Measurements from ENCODE around the gene AK1. TPM values are rescaled to one million over a fixed set of nuclear protein-coding genes. Genes with fewer than 3 reads are reported as not detected.
"Not testable (repeated sequence)": the region's sequence is repeated elsewhere in the genome, so short reads cannot be mapped to it uniquely, and the experiment has no call there.

Gene AK1
- polyA plus RNA-seq, 1 experiment = 102 TPM

DNA sequence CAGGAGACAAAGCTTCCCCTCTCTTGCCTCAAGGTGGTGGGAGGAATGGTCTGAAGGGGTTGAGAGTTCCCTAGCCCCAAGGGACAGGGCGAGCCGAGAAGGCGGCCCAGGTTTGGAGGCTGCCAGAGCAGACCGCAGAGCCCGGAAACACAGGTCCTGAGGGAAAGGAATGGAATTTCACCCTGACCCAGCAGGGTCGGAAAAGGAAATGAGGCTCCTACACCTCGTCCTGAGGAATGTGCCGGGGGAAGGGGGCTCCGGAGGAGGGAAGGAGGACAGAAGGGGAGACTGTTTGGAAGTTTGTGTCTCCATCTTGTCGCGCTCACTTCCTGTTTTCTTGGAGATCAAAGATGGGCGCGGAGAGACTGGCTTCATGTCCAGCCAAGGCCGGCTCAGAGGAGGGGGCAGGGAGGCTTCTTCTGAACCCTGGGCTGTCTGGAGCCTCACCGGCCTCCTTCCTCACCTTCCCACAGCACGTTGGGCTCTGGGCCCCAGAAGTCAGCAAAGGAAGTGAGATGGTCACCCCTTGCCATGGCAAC, 32.6 kb downstream of the AK1 start:
- TF ChIP-seq, protein P1, sequence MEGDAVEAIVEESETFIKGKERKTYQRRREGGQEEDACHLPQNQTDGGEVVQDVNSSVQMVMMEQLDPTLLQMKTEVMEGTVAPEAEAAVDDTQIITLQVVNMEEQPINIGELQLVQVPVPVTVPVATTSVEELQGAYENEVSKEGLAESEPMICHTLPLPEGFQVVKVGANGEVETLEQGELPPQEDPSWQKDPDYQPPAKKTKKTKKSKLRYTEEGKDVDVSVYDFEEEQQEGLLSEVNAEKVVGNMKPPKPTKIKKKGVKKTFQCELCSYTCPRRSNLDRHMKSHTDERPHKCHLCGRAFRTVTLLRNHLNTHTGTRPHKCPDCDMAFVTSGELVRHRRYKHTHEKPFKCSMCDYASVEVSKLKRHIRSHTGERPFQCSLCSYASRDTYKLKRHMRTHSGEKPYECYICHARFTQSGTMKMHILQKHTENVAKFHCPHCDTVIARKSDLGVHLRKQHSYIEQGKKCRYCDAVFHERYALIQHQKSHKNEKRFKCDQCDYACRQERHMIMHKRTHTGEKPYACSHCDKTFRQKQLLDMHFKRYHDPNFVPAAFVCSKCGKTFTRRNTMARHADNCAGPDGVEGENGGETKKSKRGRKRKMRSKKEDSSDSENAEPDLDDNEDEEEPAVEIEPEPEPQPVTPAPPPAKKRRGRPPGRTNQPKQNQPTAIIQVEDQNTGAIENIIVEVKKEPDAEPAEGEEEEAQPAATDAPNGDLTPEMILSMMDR (IDR thresholded peaks at IDR 0.05; ENCODE audit: insufficient read depth, low read depth, low read length) = no peak
- Histone ChIP-seq H3K36me3 (ENCODE audit: control insufficient read depth, insufficient read depth, low read length) (peaks cover 8% of the 10 kb centered on the region), H3K4me3 (ENCODE audit: low read depth, low read length) (no peak overlapping the region), H3K27me3 (ENCODE audit: control insufficient read depth, insufficient read depth, low read length) (no peaks in the 10 kb centered on the region)
- no peak for DNase-seq (ENCODE audit: low read depth)
- POLR2A ChIA-PET = no interaction called here
- CTCF ChIA-PET = interaction anchor here (1.1 to 1.2 kb wide), 4 partner anchors 9 to 32 kb away, joined by 3 read pairs; partner anchors contain the start of gene ENG

DNA sequence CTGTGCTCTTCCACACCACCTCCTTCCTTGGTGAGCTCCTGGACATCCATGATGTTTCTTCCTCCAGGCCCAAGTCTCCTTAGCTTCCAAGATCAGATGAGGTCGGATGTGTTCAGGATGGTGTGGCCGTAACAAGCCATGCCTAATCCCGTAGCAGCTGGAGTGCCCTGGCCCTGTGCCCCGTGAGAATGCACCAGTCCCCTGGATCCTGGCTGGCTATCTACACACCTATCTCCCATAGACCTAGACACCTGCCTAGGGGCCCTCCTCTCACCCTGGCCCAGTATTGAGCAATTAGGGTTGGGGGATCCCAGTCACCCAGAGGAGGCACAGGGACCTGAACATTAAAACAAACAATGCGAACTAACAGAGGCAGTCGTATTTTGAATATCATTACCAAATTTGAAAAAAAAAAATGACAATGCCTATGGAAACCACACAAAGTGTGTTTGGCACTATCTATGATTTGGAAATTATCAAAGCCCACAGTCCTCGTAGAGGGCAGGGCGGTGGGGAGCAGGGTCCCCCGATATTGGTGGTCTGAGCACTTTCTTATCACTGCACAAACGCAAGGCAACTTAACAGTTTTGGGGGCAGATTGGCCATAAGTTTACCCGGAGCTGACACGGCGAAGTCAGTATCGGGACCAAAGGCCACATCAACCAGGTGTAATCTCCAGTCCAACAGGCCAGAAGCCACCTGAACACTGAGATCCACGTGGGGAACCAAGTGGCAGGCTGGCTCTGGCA, 36.2 kb downstream of the AK1 start:
- TF ChIP-seq, protein P1 (IDR thresholded peaks at IDR 0.05; ENCODE audit: insufficient read depth, low read depth, low read length) = no peak
- no peaks in the 10 kb centered on the region for H3K27me3 ChIP-seq (ENCODE audit: control insufficient read depth, insufficient read depth, low read length)
- no peak overlapping the region for H3K4me3 ChIP-seq (ENCODE audit: low read depth, low read length)
- no peak for DNase-seq (ENCODE audit: low read depth)
- H3K36me3 ChIP-seq (ENCODE audit: control insufficient read depth, insufficient read depth, low read length) = peaks cover 6% of the 10 kb centered on the region
- ChIA-PET POLR2A (no interaction called here), CTCF (interaction anchor here (1.5 kb wide), 1 partner anchor 100 kb away, joined by 4 read pairs; no protein-coding TSS in a partner anchor)

DNA sequence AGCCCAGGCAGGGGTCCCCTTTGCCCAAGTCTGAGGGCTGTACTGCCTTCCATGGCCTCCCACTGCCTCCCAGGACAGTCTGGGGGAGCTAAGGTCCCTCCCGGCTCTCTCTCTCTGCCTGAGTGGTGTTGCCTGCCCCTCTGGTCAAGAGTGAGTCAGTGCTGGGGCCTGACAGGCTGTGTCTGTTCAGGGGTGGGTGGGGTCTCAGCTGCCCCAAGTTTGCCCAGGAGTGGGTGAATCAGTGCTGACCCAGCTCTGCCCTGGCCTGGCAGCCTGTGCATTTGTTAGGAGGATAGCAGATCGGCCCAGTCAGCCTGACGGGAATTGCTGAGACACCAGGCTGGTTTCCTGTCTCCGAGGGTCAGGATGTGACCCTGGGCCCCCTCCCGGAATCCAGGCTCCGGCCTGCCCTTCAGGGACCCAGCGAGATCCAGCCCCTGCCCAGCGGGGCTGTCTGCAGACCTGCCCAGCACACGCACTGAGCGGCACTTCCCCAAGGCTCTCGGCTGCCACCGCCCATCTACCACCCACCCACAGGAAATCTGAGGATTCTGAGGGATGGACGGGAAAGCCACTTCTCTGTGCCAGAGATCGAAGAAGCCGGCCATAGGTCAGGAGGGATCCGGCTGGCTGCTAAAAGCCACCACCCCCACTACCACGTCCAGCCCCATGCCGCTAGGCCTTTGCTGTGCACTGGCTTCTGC, 38.9 kb downstream of the AK1 start:
- ChIA-PET POLR2A (interaction anchor here (0.5 kb wide), 1 partner anchor 273 kb away, joined by 6 read pairs; no protein-coding TSS in a partner anchor), CTCF (interaction anchor here (0.6 to 2.3 kb wide), 9 partner anchors 14 to 1025 kb away, joined by 3 to 9 read pairs (median 4); partner anchors contain the start of genes CDK9 and ENG)
- Histone ChIP-seq H3K27me3 (ENCODE audit: control insufficient read depth, insufficient read depth, low read length) (no peaks in the 10 kb centered on the region), H3K4me3 (ENCODE audit: low read depth, low read length) (no peak overlapping the region), H3K36me3 (ENCODE audit: control insufficient read depth, insufficient read depth, low read length) (peaks cover 6% of the 10 kb centered on the region)
- peak; percentile 70 for DNase-seq (ENCODE audit: low read depth)
- TF ChIP-seq, protein P1 (IDR thresholded peaks at IDR 0.05; ENCODE audit: insufficient read depth, low read depth, low read length) = no peak

DNA sequence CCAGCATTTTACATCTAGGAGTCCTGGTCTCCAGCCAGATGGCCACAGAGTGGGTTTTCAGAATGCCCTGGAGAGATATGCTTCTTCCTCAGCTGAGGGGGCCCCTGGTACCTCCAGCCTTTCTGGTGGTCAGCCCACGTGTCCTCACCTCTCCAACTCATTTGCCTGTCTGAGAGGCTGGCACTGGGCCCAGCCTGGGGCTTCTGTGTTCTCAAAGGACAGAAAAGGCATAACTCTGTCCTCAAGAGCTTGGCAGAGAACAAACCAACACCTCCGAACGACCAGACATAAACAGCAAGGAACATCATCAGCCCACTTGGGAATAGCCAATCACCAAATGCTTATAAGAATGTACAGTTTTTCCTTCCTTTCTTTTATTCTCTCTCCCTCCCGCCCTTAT, 40.1 kb downstream of the AK1 start:
- ChIA-PET CTCF (interaction anchor here (0.6 to 2.3 kb wide), 9 partner anchors 10 to 86 kb away, joined by 3 to 9 read pairs (median 4); partner anchors contain the start of genes CDK9, ENG and ST6GALNAC4), POLR2A (no interaction called here)
- H3K36me3 ChIP-seq (ENCODE audit: control insufficient read depth, insufficient read depth, low read length) = peaks cover 3% of the 10 kb centered on the region; the same call in 1 of the 2 replicates
- no peaks in the 10 kb centered on the region for H3K27me3 ChIP-seq (ENCODE audit: control insufficient read depth, insufficient read depth, low read length)
- no peak overlapping the region for H3K4me3 ChIP-seq (ENCODE audit: low read depth, low read length)
- TF ChIP-seq, protein P1 (IDR thresholded peaks at IDR 0.05; ENCODE audit: insufficient read depth, low read depth, low read length) = no peak
- no peak for DNase-seq (ENCODE audit: low read depth)

DNA sequence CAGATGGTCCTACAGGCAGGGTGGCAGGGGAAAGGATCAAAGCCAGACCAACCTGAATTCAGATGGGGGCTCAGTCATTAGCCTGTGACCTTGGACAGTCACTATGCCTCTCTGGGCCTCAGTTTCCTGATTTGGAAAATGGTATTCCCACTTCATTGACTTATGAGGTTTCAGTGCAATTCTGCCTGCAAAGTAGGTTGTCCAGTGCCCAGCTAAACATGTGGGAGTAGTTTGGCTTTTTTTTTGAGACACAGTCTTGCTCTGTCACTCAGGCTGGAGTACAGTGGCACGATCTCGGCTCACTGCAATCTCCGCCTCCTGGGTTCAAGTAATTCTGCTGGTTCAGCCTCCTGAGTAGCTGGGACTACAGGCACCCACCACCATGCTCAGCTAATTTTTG, 40.9 kb downstream of the AK1 start:
- CTCF ChIA-PET = interaction anchor here (0.7 to 2.3 kb wide), 8 partner anchors 11 to 101 kb away, joined by 3 to 9 read pairs (median 4); partner anchors contain the start of genes CDK9, ENG, ST6GALNAC4 and TOR2A
- H3K27me3 ChIP-seq (ENCODE audit: control insufficient read depth, insufficient read depth, low read length); DNase-seq (ENCODE audit: low read depth); H3K36me3 ChIP-seq (ENCODE audit: control insufficient read depth, insufficient read depth, low read length); H3K4me3 ChIP-seq (ENCODE audit: low read depth, low read length); POLR2A ChIA-PET: not testable (repeated sequence)

Data from BJ (cell line).